Kidney epithelial cell (primary cell): ENCODE data around the gene TMED4. TPM values are rescaled to one million over a fixed set of nuclear protein-coding genes. Genes with fewer than 3 reads are reported as not detected.
A peak's percentile ranks its signal among the peaks of the same experiment; 100 is the strongest.

Experiments used
- DNase-seq: peaks from one replicate; pipeline ENCODE4 v3.0.0-alpha.2; 2010; ENCODE audit warnings: low read depth
- H3K27me3 ChIP-seq: 2 replicates; pipeline ENCODE4 v1.6.0; 2011; ENCODE audit warnings: low read length; ENCODE audit not compliant: control insufficient read depth, insufficient read depth
- H3K36me3 ChIP-seq: 2 replicates; pipeline ENCODE4 v1.5.1; 2011; ENCODE audit warnings: low read length; ENCODE audit not compliant: control insufficient read depth, insufficient read depth
- H3K4me3 ChIP-seq: 2 replicates; pipeline ENCODE4 v1.5.1; 2011; ENCODE audit warnings: low read depth, mild to moderate bottlenecking, control low read depth, low read length
- CTCF ChIP-seq: IDR thresholded peaks from 2 replicates; pipeline ENCODE4 v1.5.1; 2011; ENCODE audit warnings: mild to moderate bottlenecking, moderate library complexity, low read length, control low read depth, inconsistent platforms; ENCODE audit not compliant: insufficient read depth, poor library complexity, severe bottlenecking
- total RNA-seq: library from RNA; depleted of rRNA; stranded (reverse); fragments of >200 nt; gene quantifications from 2 replicates; pipeline ENCODE4 v1.2.3, GENCODE V29; 2015

Gene TMED4
- total RNA-seq = 159 and 201 TPM in 2 replicates

- peak within 1 kb of the TSS; percentile 89 for H3K4me3 ChIP-seq
- DNase-seq = peak; percentile 92
- no peaks in the 10 kb centered on the region for H3K27me3 ChIP-seq
- peaks cover 2% of the 10 kb centered on the region for H3K36me3 ChIP-seq
- TF ChIP-seq CTCF = no peak
Measured at GRCh38 chr7:44581879-44582603, at the start of gene TMED4. Gene TMED4, minus strand, starts transcription at chr7:44582231. Its CDS starts 25 bp downstream, at chr7:44582206.

- Histone ChIP-seq H3K27me3 (no peaks in the 10 kb centered on the region), H3K36me3 (no peaks in the 10 kb centered on the region), H3K4me3 (no peak overlapping the region)
- no peak for DNase-seq
- TF ChIP-seq CTCF = no peak
Measured at GRCh38 chr7:44631458-44632115, 49.6 kb upstream of the TMED4 start.

- H3K27me3 ChIP-seq = no peaks in the 10 kb centered on the region
- no peaks in the 10 kb centered on the region for H3K36me3 ChIP-seq
- DNase-seq = no peak
- no peak overlapping the region for H3K4me3 ChIP-seq
- no peak for TF ChIP-seq CTCF
Measured at GRCh38 chr7:44630792-44631457, 48.9 kb upstream of the TMED4 start.

GRCh38 chr7:44629829-44630522 lies 47.9 kb upstream of the TMED4 start:
- DNase-seq = no peak
- TF ChIP-seq CTCF = no peak
- Histone ChIP-seq H3K4me3 (no peak overlapping the region), H3K27me3 (no peaks in the 10 kb centered on the region), H3K36me3 (no peaks in the 10 kb centered on the region)

- no peak overlapping the region for H3K4me3 ChIP-seq
- DNase-seq = no peak
- no peak for TF ChIP-seq CTCF
- H3K36me3 ChIP-seq = no peaks in the 10 kb centered on the region
- H3K27me3 ChIP-seq = no peaks in the 10 kb centered on the region
Measured at GRCh38 chr7:44626620-44627019, 44.6 kb upstream of the TMED4 start.
